ENCODE results near the gene EGFL6.

DNA sequence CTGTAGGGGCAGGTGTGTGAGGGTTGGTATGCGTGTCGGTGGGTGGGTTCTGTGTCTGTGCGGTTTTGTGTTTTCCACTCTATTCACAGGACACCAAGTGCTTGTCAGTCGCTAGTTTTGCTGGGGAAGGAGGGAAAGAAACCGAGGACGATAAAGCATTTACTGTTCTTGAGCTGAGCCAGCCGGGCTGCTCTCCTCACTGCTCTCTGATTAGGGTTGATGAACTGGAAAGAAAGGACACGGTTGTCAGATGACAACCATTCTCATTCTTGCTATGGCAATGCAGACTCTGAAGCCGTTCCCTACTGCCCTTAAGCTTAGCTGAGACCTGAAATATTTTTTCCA is 832 bp downstream of the EGFL6 start:
- TF ChIP-seq, protein P1, sequence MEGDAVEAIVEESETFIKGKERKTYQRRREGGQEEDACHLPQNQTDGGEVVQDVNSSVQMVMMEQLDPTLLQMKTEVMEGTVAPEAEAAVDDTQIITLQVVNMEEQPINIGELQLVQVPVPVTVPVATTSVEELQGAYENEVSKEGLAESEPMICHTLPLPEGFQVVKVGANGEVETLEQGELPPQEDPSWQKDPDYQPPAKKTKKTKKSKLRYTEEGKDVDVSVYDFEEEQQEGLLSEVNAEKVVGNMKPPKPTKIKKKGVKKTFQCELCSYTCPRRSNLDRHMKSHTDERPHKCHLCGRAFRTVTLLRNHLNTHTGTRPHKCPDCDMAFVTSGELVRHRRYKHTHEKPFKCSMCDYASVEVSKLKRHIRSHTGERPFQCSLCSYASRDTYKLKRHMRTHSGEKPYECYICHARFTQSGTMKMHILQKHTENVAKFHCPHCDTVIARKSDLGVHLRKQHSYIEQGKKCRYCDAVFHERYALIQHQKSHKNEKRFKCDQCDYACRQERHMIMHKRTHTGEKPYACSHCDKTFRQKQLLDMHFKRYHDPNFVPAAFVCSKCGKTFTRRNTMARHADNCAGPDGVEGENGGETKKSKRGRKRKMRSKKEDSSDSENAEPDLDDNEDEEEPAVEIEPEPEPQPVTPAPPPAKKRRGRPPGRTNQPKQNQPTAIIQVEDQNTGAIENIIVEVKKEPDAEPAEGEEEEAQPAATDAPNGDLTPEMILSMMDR (IDR thresholded peaks at IDR 0.05): no peak
- TF ChIP-seq POLR2A (IDR thresholded peaks at IDR 0.05): no peak
